WERI-Rb-1 (cell line): ENCODE data around the gene MEI4.

Source experiments
- DNase-seq: peaks from one replicate; pipeline ENCODE4 v3.0.0-alpha.2; 2020
- H3K27ac ChIP-seq: fragments of 250-450 bp; sonication (Bioruptor Pico); 2 replicates; pipeline ENCODE4 v1.5.1; 2020; ENCODE audit warnings: mild to moderate bottlenecking, moderate library complexity
- H3K27me3 ChIP-seq: fragments of 250-450 bp; sonication (Bioruptor Pico); 2 replicates; pipeline ENCODE4 v1.5.1; 2021; ENCODE audit warnings: mild to moderate bottlenecking, low read depth, moderate library complexity; ENCODE audit not compliant: insufficient read depth, severe bottlenecking
- H3K36me3 ChIP-seq: fragments of 250-450 bp; sonication (Bioruptor Pico); 2 replicates; pipeline ENCODE4 v1.5.1; 2020; ENCODE audit warnings: mild to moderate bottlenecking, moderate library complexity
- H3K4me3 ChIP-seq: 2 replicates; pipeline ENCODE4 v1.5.1; 2011; ENCODE audit warnings: low read depth, mild to moderate bottlenecking, control low read depth, low read length
- H3K9me3 ChIP-seq: fragments of 250-450 bp; sonication (Bioruptor Pico); 2 replicates; pipeline ENCODE4 v1.5.1; 2021; ENCODE audit warnings: mild to moderate bottlenecking, moderate library complexity; ENCODE audit not compliant: severe bottlenecking
- CTCF ChIP-seq: IDR thresholded peaks from 2 replicates; pipeline ENCODE4 v1.5.1; 2011; ENCODE audit warnings: low read depth, mild to moderate bottlenecking, control low read depth, inconsistent platforms, low read length

The MEI4 gene

GRCh38 chr6:77624515-77624914, 28.3 kb upstream of the MEI4 start:
- no peak for TF ChIP-seq CTCF
- no peak overlapping the region for H3K27ac ChIP-seq

GRCh38 chr6:77626426-77626825, 26.4 kb upstream of the MEI4 start:
- DNase-seq, result no peak
- H3K27ac ChIP-seq, result no peak overlapping the region
- H3K36me3 ChIP-seq, result no peaks in the 10 kb centered on the region
- H3K4me3 ChIP-seq, result no peak overlapping the region
- H3K9me3 ChIP-seq, result no peaks in the 10 kb centered on the region
- H3K27me3 ChIP-seq, result no peaks in the 10 kb centered on the region
- no peak for TF ChIP-seq CTCF

More at GRCh38 chr6:77624515-77624914, 28.3 kb upstream of the MEI4 start:
- Histone ChIP-seq H3K36me3 (no peaks in the 10 kb centered on the region), H3K9me3 (no peaks in the 10 kb centered on the region), H3K4me3 (no peak overlapping the region), H3K27me3 (no peaks in the 10 kb centered on the region)
- no peak for DNase-seq

GRCh38 chr6:77630014-77630413, 22.8 kb upstream of the MEI4 start:
- Histone ChIP-seq H3K27me3 (no peaks in the 10 kb centered on the region), H3K9me3 (no peaks in the 10 kb centered on the region), H3K27ac (no peak overlapping the region), H3K4me3 (no peak overlapping the region), H3K36me3 (no peaks in the 10 kb centered on the region)
- DNase-seq, result no peak
- no peak for TF ChIP-seq CTCF

GRCh38 chr6:77633471-77633870, 19.4 kb upstream of the MEI4 start:
- Histone ChIP-seq H3K9me3 (no peaks in the 10 kb centered on the region), H3K4me3 (no peak overlapping the region), H3K27ac (no peak overlapping the region), H3K27me3 (no peaks in the 10 kb centered on the region), H3K36me3 (no peaks in the 10 kb centered on the region)
- DNase-seq, result no peak
- no peak for TF ChIP-seq CTCF

GRCh38 chr6:77633993-77634715, 18.7 kb upstream of the MEI4 start:
- TF ChIP-seq CTCF, result no peak
- no peak overlapping the region for H3K4me3 ChIP-seq
- H3K27me3 ChIP-seq, result no peaks in the 10 kb centered on the region
- no peak overlapping the region for H3K27ac ChIP-seq
- DNase-seq, result no peak
- H3K9me3 ChIP-seq, result no peaks in the 10 kb centered on the region
- no peaks in the 10 kb centered on the region for H3K36me3 ChIP-seq
